K562 (cell line): ENCODE measurements around the gene KIAA0825.

ENCODE experiments used
- ELF1 ChIP-seq: fragments of 200-800 bp; sonication (Bioruptor generic); IDR thresholded peaks from 2 replicates; pipeline ENCODE4 v1.6.1; 2016; ENCODE audit warnings: missing genetic modification characterization, missing compliant biosample characterization
- KDM4B ChIP-seq, 2 experiments: fragments of 450-650 bp in 1 of 2; sonication (generic) in 1 of 2; IDR thresholded peaks; 2 replicates each; pipeline ENCODE4 v1.6.1; 2016 to 2017; ENCODE audit warnings: borderline replicate concordance in 2 of 2, antibody characterized with exemption in 1 of 2, low read depth in 1 of 2, mild to moderate bottlenecking in 1 of 2
- SIN3B ChIP-seq: fragments of 450-650 bp; IDR thresholded peaks from 2 replicates; pipeline ENCODE4 v1.6.1; 2017; ENCODE audit warnings: low read depth, mild to moderate bottlenecking, moderate library complexity
- SMC3 ChIP-seq: conservative IDR thresholded peaks from 2 replicates; pipeline ENCODE4 v1.6.1; 2011; ENCODE audit warnings: low read depth, low read length, improper control_type of control experiment; ENCODE audit not compliant: insufficient read depth
- USF2 ChIP-seq: sonication (generic); formaldehyde crosslinking; IDR thresholded peaks from 2 replicates; pipeline ENCODE4 v1.5.0; 2020; ENCODE audit warnings: missing genetic modification reagents
- ZEB2 ChIP-seq: fragments of 450-650 bp; IDR thresholded peaks from 2 replicates; pipeline ENCODE4 v1.6.1; 2016
- ZNF740 ChIP-seq, 3 experiments: fragments of 200-800 bp in 1 of 3; sonication (Bioruptor generic) in 1 of 3; sonication (generic) in 1 of 3; formaldehyde crosslinking in 1 of 3; IDR thresholded peaks; 2 replicates each; pipeline versions ENCODE4 v1.6.1 to v1.8.0; 2016 to 2022; ENCODE audit warnings: mild to moderate bottlenecking in 2 of 3, missing compliant biosample characterization in 2 of 3, missing genetic modification characterization in 2 of 3, missing genetic modification reagents in 1 of 3
- TF ChIP-seq, protein P1 (sequence below), 3 experiments: IDR thresholded peaks in 2 of 3; conservative IDR thresholded peaks in 1 of 3; 2 replicates each; pipeline ENCODE4 v1.5.1; 2011 to 2012; ENCODE audit warnings: low read length in 3 of 3, mild to moderate bottlenecking in 3 of 3, control low read depth in 2 of 3, improper control_type of control experiment in 1 of 3, inconsistent platforms in 1 of 3, low read depth in 1 of 3, mixed read lengths in 1 of 3, moderate library complexity in 1 of 3; ENCODE audit not compliant: insufficient read depth in 2 of 3
- TF ChIP-seq, protein P2 (sequence below), 2 experiments: fragments of 450-650 bp in 1 of 2; IDR thresholded peaks; 2 replicates each; pipeline ENCODE4 v1.6.1; 2011 to 2017; ENCODE audit warnings: low read depth in 2 of 2, antibody characterized with exemption in 1 of 2, borderline replicate concordance in 1 of 2, low read length in 1 of 2, mild to moderate bottlenecking in 1 of 2, mixed read lengths in 1 of 2; ENCODE audit not compliant: control insufficient read depth in 1 of 2

GRCh38 chr5:94309141-94309540, 309.3 kb downstream of the KIAA0825 start:
- TF ChIP-seq KDM4B (IDR thresholded peaks at IDR 0.05; ENCODE audit: borderline replicate concordance in 2 of 2, low read depth in 1 of 2) (no peak), ZNF740 (CRISPR knock-in tag; IDR thresholded peaks at IDR 0.05) (no peak), ZNF740 (tag; IDR thresholded peaks at IDR 0.05) (no peak), USF2 (CRISPR knock-in tag) (no peak), SMC3 (no peak), SIN3B (no peak), ELF1 (tag) (no peak), ZEB2 (no peak)
- TF ChIP-seq, protein P1, sequence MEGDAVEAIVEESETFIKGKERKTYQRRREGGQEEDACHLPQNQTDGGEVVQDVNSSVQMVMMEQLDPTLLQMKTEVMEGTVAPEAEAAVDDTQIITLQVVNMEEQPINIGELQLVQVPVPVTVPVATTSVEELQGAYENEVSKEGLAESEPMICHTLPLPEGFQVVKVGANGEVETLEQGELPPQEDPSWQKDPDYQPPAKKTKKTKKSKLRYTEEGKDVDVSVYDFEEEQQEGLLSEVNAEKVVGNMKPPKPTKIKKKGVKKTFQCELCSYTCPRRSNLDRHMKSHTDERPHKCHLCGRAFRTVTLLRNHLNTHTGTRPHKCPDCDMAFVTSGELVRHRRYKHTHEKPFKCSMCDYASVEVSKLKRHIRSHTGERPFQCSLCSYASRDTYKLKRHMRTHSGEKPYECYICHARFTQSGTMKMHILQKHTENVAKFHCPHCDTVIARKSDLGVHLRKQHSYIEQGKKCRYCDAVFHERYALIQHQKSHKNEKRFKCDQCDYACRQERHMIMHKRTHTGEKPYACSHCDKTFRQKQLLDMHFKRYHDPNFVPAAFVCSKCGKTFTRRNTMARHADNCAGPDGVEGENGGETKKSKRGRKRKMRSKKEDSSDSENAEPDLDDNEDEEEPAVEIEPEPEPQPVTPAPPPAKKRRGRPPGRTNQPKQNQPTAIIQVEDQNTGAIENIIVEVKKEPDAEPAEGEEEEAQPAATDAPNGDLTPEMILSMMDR (IDR thresholded peaks at IDR 0.05 in 2 of 3, conservative IDR thresholded peaks at IDR 0.05 in 1 of 3; ENCODE audit: insufficient read depth in 2 of 3, low read depth in 1 of 3, low read length in 3 of 3): no peak
- TF ChIP-seq, protein P2, sequence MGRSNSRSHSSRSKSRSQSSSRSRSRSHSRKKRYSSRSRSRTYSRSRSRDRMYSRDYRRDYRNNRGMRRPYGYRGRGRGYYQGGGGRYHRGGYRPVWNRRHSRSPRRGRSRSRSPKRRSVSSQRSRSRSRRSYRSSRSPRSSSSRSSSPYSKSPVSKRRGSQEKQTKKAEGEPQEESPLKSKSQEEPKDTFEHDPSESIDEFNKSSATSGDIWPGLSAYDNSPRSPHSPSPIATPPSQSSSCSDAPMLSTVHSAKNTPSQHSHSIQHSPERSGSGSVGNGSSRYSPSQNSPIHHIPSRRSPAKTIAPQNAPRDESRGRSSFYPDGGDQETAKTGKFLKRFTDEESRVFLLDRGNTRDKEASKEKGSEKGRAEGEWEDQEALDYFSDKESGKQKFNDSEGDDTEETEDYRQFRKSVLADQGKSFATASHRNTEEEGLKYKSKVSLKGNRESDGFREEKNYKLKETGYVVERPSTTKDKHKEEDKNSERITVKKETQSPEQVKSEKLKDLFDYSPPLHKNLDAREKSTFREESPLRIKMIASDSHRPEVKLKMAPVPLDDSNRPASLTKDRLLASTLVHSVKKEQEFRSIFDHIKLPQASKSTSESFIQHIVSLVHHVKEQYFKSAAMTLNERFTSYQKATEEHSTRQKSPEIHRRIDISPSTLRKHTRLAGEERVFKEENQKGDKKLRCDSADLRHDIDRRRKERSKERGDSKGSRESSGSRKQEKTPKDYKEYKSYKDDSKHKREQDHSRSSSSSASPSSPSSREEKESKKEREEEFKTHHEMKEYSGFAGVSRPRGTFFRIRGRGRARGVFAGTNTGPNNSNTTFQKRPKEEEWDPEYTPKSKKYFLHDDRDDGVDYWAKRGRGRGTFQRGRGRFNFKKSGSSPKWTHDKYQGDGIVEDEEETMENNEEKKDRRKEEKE (IDR thresholded peaks at IDR 0.05; ENCODE audit: borderline replicate concordance in 1 of 2, control insufficient read depth in 1 of 2, low read depth in 2 of 2, low read length in 1 of 2): no peak
